ENCODE measurements around the gene C6orf89.

Gene C6orf89

DNA sequence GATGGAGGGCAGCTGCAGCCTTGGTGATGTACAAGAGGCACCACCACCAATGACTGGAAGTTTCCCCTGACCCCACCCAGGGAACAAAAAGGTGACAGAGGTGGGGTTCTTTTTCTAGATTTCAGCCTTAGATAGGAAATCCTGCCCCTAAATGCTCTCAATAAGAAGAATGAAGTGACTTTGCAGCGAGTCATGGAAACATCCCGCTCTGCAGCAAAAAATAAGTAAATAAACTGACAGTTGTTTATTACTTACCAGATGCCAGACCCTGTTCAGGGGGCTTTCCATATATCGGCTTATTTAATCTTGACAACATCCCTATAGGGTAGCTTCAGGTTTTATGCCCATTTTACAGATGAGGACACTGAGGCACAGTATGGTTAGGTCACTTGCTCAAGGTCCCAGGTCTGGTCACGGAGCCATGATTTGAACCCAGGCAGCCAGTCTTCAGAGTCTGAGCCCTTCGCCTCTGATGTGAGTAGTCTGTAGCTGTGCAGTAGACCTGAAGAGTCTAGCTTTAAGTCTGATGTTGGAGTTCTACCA lies 19.2 kb downstream of the C6orf89 start:
- no peaks in the 10 kb centered on the region for H3K79me2 ChIP-seq (ENCODE audit: insufficient read depth, low read length)
- no peak overlapping the region for H3K4me2 ChIP-seq (ENCODE audit: low read length)
- H3K9me2 ChIP-seq (ENCODE audit: low read depth, low read length), result no peaks in the 10 kb centered on the region
- no peaks in the 10 kb centered on the region for H4K20me1 ChIP-seq (ENCODE audit: insufficient read depth, low read length)
- no peaks in the 10 kb centered on the region for H3K9me3 ChIP-seq (ENCODE audit: low read length)
- no peak overlapping the region for H2AFZ ChIP-seq (ENCODE audit: low read length)
- no peaks in the 10 kb centered on the region for H3K4me1 ChIP-seq (ENCODE audit: insufficient read depth, low read length, severe bottlenecking)
- no peak overlapping the region for H3K4me3 ChIP-seq (ENCODE audit: low read depth, low read length, poor library complexity, severe bottlenecking)
- H3K27me3 ChIP-seq (ENCODE audit: insufficient read depth, low read length), result no peaks in the 10 kb centered on the region
- no peak overlapping the region for H3K9ac ChIP-seq (ENCODE audit: low read length)
- TF ChIP-seq CTCF (IDR thresholded peaks at IDR 0.05; ENCODE audit: low read length), result no peak
- TF ChIP-seq EZH2 (IDR thresholded peaks at IDR 0.05; ENCODE audit: borderline replicate concordance, low read length), result no peak
- no peaks in the 10 kb centered on the region for H3F3A ChIP-seq (ENCODE audit: insufficient read depth, low read length)
- no peak overlapping the region for H3K27ac ChIP-seq (ENCODE audit: low read depth, low read length, poor library complexity, severe bottlenecking)
- H3K36me3 ChIP-seq (ENCODE audit: insufficient read depth, low read length), result peaks cover 80% of the 10 kb centered on the region

DNA sequence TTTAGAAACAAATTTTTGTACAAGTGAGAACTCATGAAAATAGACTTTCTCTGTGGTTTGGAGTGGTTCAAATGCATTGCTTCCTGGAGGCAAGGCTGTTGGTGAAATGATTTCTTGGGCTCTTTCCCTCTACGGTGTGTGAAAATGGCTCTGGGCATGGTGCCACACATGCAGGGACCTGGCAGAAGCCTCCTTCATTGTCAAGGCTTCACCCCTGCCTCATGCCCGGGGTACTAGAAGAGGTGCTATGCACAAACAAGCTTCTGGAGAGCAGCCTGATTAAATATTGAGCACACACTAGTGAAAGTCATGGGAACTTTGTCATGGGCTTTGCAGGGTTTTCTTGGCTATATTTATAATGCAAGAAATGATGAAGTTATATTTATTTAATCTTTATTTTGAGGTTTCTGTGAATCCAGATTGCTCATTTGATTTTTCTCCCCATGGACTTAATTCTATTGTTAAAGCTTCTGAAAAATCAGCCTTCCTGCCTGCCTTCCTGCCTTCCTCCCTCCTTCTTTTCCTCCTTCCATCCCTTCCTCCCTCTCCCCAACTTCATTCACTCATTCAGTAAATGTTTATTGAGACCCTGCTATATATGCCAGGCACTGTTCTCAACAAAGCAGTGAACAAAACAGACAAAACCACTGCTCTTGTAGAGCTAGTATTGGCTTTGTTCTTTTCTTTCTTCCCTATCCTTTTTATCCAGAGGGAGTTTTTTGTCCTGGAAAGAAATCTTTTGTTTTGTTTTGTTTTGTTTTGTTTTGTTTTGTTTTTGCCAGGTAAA lies 21.0 kb downstream of the C6orf89 start:
- Histone ChIP-seq H3K27ac (ENCODE audit: low read depth, low read length, poor library complexity, severe bottlenecking) (no peak overlapping the region), H3F3A (ENCODE audit: insufficient read depth, low read length) (no peaks in the 10 kb centered on the region), H3K9ac (ENCODE audit: low read length) (no peak overlapping the region), H3K79me2 (ENCODE audit: insufficient read depth, low read length) (no peaks in the 10 kb centered on the region), H3K4me2 (ENCODE audit: low read length) (no peak overlapping the region), H3K9me2 (ENCODE audit: low read depth, low read length) (no peaks in the 10 kb centered on the region), H3K9me3 (ENCODE audit: low read length) (no peaks in the 10 kb centered on the region), H3K27me3 (ENCODE audit: insufficient read depth, low read length) (no peaks in the 10 kb centered on the region), H4K20me1 (ENCODE audit: insufficient read depth, low read length) (no peaks in the 10 kb centered on the region), H3K36me3 (ENCODE audit: insufficient read depth, low read length) (peaks cover 75% of the 10 kb centered on the region), H2AFZ (ENCODE audit: low read length) (no peak overlapping the region), H3K4me3 (ENCODE audit: low read depth, low read length, poor library complexity, severe bottlenecking) (no peak overlapping the region), H3K4me1 (ENCODE audit: insufficient read depth, low read length, severe bottlenecking) (no peaks in the 10 kb centered on the region)
- TF ChIP-seq CTCF (IDR thresholded peaks at IDR 0.05; ENCODE audit: low read length) (no peak), EZH2 (IDR thresholded peaks at IDR 0.05; ENCODE audit: borderline replicate concordance, low read length) (no peak)

DNA sequence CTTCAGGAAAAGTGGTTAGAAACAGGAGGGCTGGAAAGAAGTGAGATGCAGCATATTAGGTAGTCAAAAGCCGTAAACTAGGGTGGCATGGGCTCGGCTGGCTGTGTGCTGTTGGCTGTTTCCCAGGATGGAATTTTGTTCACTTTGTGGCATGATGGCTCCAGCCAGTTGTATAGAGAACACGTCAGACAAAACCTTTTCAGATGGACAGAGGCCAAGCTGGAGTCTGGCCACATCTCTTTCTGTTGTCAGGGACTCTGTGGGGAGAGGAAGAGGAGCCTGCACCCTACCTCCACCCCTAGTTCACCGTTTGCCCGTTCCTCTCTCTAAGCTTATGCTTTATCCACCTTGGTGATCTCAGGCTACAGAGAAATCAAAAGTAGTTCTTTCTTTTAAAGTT lies 22.0 kb downstream of the C6orf89 start:
- H3K9me3 ChIP-seq (ENCODE audit: low read length), result no peaks in the 10 kb centered on the region

More for the DNA sequence above, 22.0 kb downstream of the C6orf89 start:
- H3F3A ChIP-seq (ENCODE audit: insufficient read depth, low read length), result no peaks in the 10 kb centered on the region
- no peak overlapping the region for H2AFZ ChIP-seq (ENCODE audit: low read length)
- H3K36me3 ChIP-seq (ENCODE audit: insufficient read depth, low read length), result peaks cover 75% of the 10 kb centered on the region
- no peak overlapping the region for H3K9ac ChIP-seq (ENCODE audit: low read length)
- H3K4me3 ChIP-seq (ENCODE audit: low read depth, low read length, poor library complexity, severe bottlenecking), result no peak overlapping the region
- H3K4me2 ChIP-seq (ENCODE audit: low read length), result no peak overlapping the region
- no peaks in the 10 kb centered on the region for H4K20me1 ChIP-seq (ENCODE audit: insufficient read depth, low read length)
- no peaks in the 10 kb centered on the region for H3K79me2 ChIP-seq (ENCODE audit: insufficient read depth, low read length)
- no peak overlapping the region for H3K27ac ChIP-seq (ENCODE audit: low read depth, low read length, poor library complexity, severe bottlenecking)
- no peak for TF ChIP-seq CTCF (IDR thresholded peaks at IDR 0.05; ENCODE audit: low read length)
- TF ChIP-seq EZH2 (IDR thresholded peaks at IDR 0.05; ENCODE audit: borderline replicate concordance, low read length), result no peak
- H3K9me2 ChIP-seq (ENCODE audit: low read depth, low read length), result no peaks in the 10 kb centered on the region
- H3K27me3 ChIP-seq (ENCODE audit: insufficient read depth, low read length), result no peaks in the 10 kb centered on the region
- no peaks in the 10 kb centered on the region for H3K4me1 ChIP-seq (ENCODE audit: insufficient read depth, low read length, severe bottlenecking)

All from OCI-LY1 (cell line).